Measurements from ENCODE around the gene ANKDD1A.

Gene ANKDD1A

GRCh38 chr15:64925335-64926330 lies 13.9 kb downstream of the ANKDD1A start:
- no peak for TF ChIP-seq TAF1 (IDR thresholded peaks at IDR 0.05; ENCODE audit: borderline replicate concordance, insufficient read depth, low read length)
- TF ChIP-seq POLR2AphosphoS5 (IDR thresholded peaks at IDR 0.05; ENCODE audit: low read depth, low read length), result no peak
- TF ChIP-seq REST (IDR thresholded peaks at IDR 0.05; ENCODE audit: insufficient read depth in 1 of 2, low read depth in 2 of 2, low read length in 2 of 2), result no peak
- TF ChIP-seq SIN3A (IDR thresholded peaks at IDR 0.05; ENCODE audit: borderline replicate concordance, insufficient read depth, low read length), result no peak
- no peak for TF ChIP-seq FOXP2 (optimal IDR thresholded peaks at IDR 0.05; ENCODE audit: borderline replicate concordance, extremely low read depth, extremely low read length, insufficient read depth)

- TF ChIP-seq FOXP2 (optimal IDR thresholded peaks at IDR 0.05; ENCODE audit: borderline replicate concordance, extremely low read depth, extremely low read length, insufficient read depth) (no peak), POLR2AphosphoS5 (IDR thresholded peaks at IDR 0.05; ENCODE audit: low read depth, low read length) (no peak), TAF1 (IDR thresholded peaks at IDR 0.05; ENCODE audit: borderline replicate concordance, insufficient read depth, low read length) (no peak)
Observed at GRCh38 chr15:64926661-64927060, 15.0 kb downstream of the ANKDD1A start.

GRCh38 chr15:64928626-64929220 lies 17.0 kb downstream of the ANKDD1A start:
- TF ChIP-seq POLR2AphosphoS5 (IDR thresholded peaks at IDR 0.05; ENCODE audit: low read depth, low read length) (no peak), SIN3A (IDR thresholded peaks at IDR 0.05; ENCODE audit: borderline replicate concordance, insufficient read depth, low read length) (no peak)

- TF ChIP-seq REST (IDR thresholded peaks at IDR 0.05; ENCODE audit: insufficient read depth in 1 of 2, low read depth in 2 of 2, low read length in 2 of 2) (no peak), POLR2AphosphoS5 (IDR thresholded peaks at IDR 0.05; ENCODE audit: low read depth, low read length) (no peak), SIN3A (IDR thresholded peaks at IDR 0.05; ENCODE audit: borderline replicate concordance, insufficient read depth, low read length) (no peak), FOXP2 (optimal IDR thresholded peaks at IDR 0.05; ENCODE audit: borderline replicate concordance, extremely low read depth, extremely low read length, insufficient read depth) (no peak), TAF1 (IDR thresholded peaks at IDR 0.05; ENCODE audit: borderline replicate concordance, insufficient read depth, low read length) (no peak)
Observed at GRCh38 chr15:64930019-64930652, 18.4 kb downstream of the ANKDD1A start.

- TF ChIP-seq SIN3A (IDR thresholded peaks at IDR 0.05; ENCODE audit: borderline replicate concordance, insufficient read depth, low read length) (no peak), TAF1 (IDR thresholded peaks at IDR 0.05; ENCODE audit: borderline replicate concordance, insufficient read depth, low read length) (no peak), POLR2AphosphoS5 (IDR thresholded peaks at IDR 0.05; ENCODE audit: low read depth, low read length) (no peak), REST (IDR thresholded peaks at IDR 0.05; ENCODE audit: insufficient read depth in 1 of 2, low read depth in 2 of 2, low read length in 2 of 2) (no peak), FOXP2 (optimal IDR thresholded peaks at IDR 0.05; ENCODE audit: borderline replicate concordance, extremely low read depth, extremely low read length, insufficient read depth) (no peak)
Observed at GRCh38 chr15:64930778-64931371, 19.2 kb downstream of the ANKDD1A start.

Data from PFSK-1 (cell line).